H9 (cell line): ENCODE results near the gene TMEM234. TPM values are rescaled to one million over a fixed set of nuclear protein-coding genes. Genes with fewer than 3 reads are reported as not detected.

ENCODE experiments used
- DNase-seq: peaks from one replicate; pipeline ENCODE4 v3.0.0-alpha.2; 2017
- H2AFZ ChIP-seq: one replicate; pipeline ENCODE4 v1.6.1; 2013; ENCODE audit warnings: mild to moderate bottlenecking, low read length, control low read depth, moderate library complexity
- H2AK5ac ChIP-seq: 2 replicates; pipeline ENCODE4 v1.6.1; 2013; ENCODE audit warnings: low read length, control low read depth, mixed read lengths; ENCODE audit not compliant: insufficient read length
- H2BK120ac ChIP-seq: one replicate; pipeline ENCODE4 v1.6.1; 2013; ENCODE audit warnings: low read depth, mild to moderate bottlenecking, low read length, control low read depth, inconsistent platforms; ENCODE audit not compliant: poor library complexity, severe bottlenecking
- H2BK12ac ChIP-seq: 2 replicates; pipeline ENCODE4 v1.6.1; 2013; ENCODE audit warnings: low read length, control low read depth, mixed read lengths, low read depth; ENCODE audit not compliant: insufficient read length
- H2BK15ac ChIP-seq: 2 replicates; pipeline ENCODE4 v1.6.1; 2013; ENCODE audit warnings: low read depth, low read length, control low read depth
- H2BK20ac ChIP-seq: one replicate; pipeline ENCODE4 v1.6.1; 2013; ENCODE audit warnings: low read depth, mild to moderate bottlenecking, low read length, control low read depth, inconsistent platforms; ENCODE audit not compliant: poor library complexity, severe bottlenecking
- H2BK5ac ChIP-seq: 2 replicates; pipeline ENCODE4 v1.6.1; 2013; ENCODE audit warnings: low read length, control low read depth, mixed read lengths; ENCODE audit not compliant: insufficient read length
- H3K14ac ChIP-seq: 2 replicates; pipeline ENCODE4 v1.6.1; 2013; ENCODE audit warnings: low read length, control low read depth; ENCODE audit not compliant: insufficient read depth
- H3K18ac ChIP-seq: 2 replicates; pipeline ENCODE4 v1.6.1; 2013; ENCODE audit warnings: low read depth, mild to moderate bottlenecking, mixed read lengths, low read length, control low read depth; ENCODE audit not compliant: insufficient read length
- H3K23ac ChIP-seq: 2 replicates; pipeline ENCODE4 v1.6.1; 2013; ENCODE audit warnings: low read length, control low read depth, mixed read lengths, low read depth; ENCODE audit not compliant: insufficient read length
- H3K23me2 ChIP-seq: 2 replicates; pipeline ENCODE4 v1.6.1; 2013; ENCODE audit warnings: low read depth, mild to moderate bottlenecking, mixed read lengths, low read length, control low read depth; ENCODE audit not compliant: insufficient read length, poor library complexity, severe bottlenecking
- H3K27ac ChIP-seq: 2 replicates; pipeline ENCODE4 v1.5.1; 2013; ENCODE audit warnings: low read length, control low read depth, mixed read lengths, low read depth; ENCODE audit not compliant: insufficient read length
- H3K27me3 ChIP-seq: 2 replicates; pipeline ENCODE4 v1.6.1; 2013; ENCODE audit warnings: low read length, control low read depth, inconsistent platforms; ENCODE audit not compliant: insufficient read depth
- H3K4ac ChIP-seq: 2 replicates; pipeline ENCODE4 v1.6.1; 2013; ENCODE audit warnings: low read depth, mild to moderate bottlenecking, control low read depth, inconsistent platforms, low read length, moderate library complexity
- H3K4me1 ChIP-seq: 2 replicates; pipeline ENCODE4 v1.6.1; 2013; ENCODE audit warnings: low read length, control low read depth, inconsistent platforms; ENCODE audit not compliant: insufficient read depth
- H3K4me2 ChIP-seq: 2 replicates; pipeline ENCODE4 v1.6.1; 2013; ENCODE audit warnings: low read length, control low read depth, mixed read lengths; ENCODE audit not compliant: insufficient read length, insufficient read depth
- H3K56ac ChIP-seq: 2 replicates; pipeline ENCODE4 v1.6.1; 2013; ENCODE audit warnings: low read depth, mild to moderate bottlenecking, mixed read lengths, low read length, control low read depth; ENCODE audit not compliant: insufficient read length
- H3K79me1 ChIP-seq: 2 replicates; pipeline ENCODE4 v1.6.1; 2013; ENCODE audit warnings: low read depth, mild to moderate bottlenecking, moderate library complexity, low read length, control low read depth, inconsistent platforms; ENCODE audit not compliant: insufficient read depth, poor library complexity, severe bottlenecking
- H3K79me2 ChIP-seq: 2 replicates; pipeline ENCODE4 v1.6.1; 2013; ENCODE audit warnings: low read length, control low read depth, inconsistent platforms; ENCODE audit not compliant: insufficient read depth
- H3K9ac ChIP-seq: 2 replicates; pipeline ENCODE4 v1.6.1; 2013; ENCODE audit warnings: low read length, control low read depth, mixed read lengths; ENCODE audit not compliant: insufficient read length; ENCODE audit errors: extremely low read depth
- H3K9me3 ChIP-seq: one replicate; pipeline ENCODE4 v1.6.1; 2013; ENCODE audit warnings: low read depth, low read length, inconsistent platforms; ENCODE audit not compliant: control insufficient read depth
- H3T11ph ChIP-seq: one replicate; pipeline ENCODE4 v1.6.1; 2013; ENCODE audit warnings: mild to moderate bottlenecking, low read length, control low read depth, inconsistent platforms
- H4K20me1 ChIP-seq: one replicate; pipeline ENCODE4 v1.6.1; 2013; ENCODE audit not compliant: control insufficient read depth, insufficient read length, insufficient read depth
- H4K5ac ChIP-seq: 2 replicates; pipeline ENCODE4 v1.6.1; 2013; ENCODE audit warnings: low read depth, mild to moderate bottlenecking, mixed read lengths, low read length, control low read depth; ENCODE audit not compliant: insufficient read length
- H4K8ac ChIP-seq: replicated peaks from 2 replicates; pipeline ENCODE4 v1.6.1; 2013; ENCODE audit warnings: low read length, control low read depth, mixed read lengths, low read depth; ENCODE audit not compliant: insufficient read length
- H4K91ac ChIP-seq: 2 replicates; pipeline ENCODE4 v1.6.1; 2013; ENCODE audit warnings: low read depth, mild to moderate bottlenecking, moderate library complexity, mixed read lengths, low read length, control low read depth; ENCODE audit not compliant: insufficient read length
- H3K27ac Mint-ChIP-seq, 3 experiments: 2 replicates in 2 of 3; 3 replicates in 1 of 3; pipeline ENCODE4 v1.8.0; 2020 to 2021; ENCODE audit warnings: mixed read lengths in 3 of 3, mild to moderate bottlenecking in 1 of 3, moderate library complexity in 1 of 3
- H3K27me3 Mint-ChIP-seq: 2 replicates; pipeline ENCODE4 v1.8.0; 2021; ENCODE audit warnings: low read depth, mild to moderate bottlenecking, moderate library complexity, mixed read lengths
- H3K36me3 Mint-ChIP-seq, 3 experiments: 2 replicates in 2 of 3; 3 replicates in 1 of 3; pipeline ENCODE4 v1.8.0; 2020 to 2021; ENCODE audit warnings: low read depth in 3 of 3, mixed read lengths in 3 of 3; ENCODE audit not compliant: insufficient read depth in 1 of 3
- H3K4me1 Mint-ChIP-seq, 2 experiments: 2 replicates each; pipeline ENCODE4 v1.8.0; 2020; ENCODE audit warnings: mixed read lengths in 2 of 2
- H3K4me3 Mint-ChIP-seq, 2 experiments: 2 replicates in 1 of 2; 3 replicates in 1 of 2; pipeline ENCODE4 v1.8.0; 2020 to 2021; ENCODE audit warnings: mild to moderate bottlenecking in 2 of 2, mixed read lengths in 2 of 2, moderate library complexity in 1 of 2
- H3K9me3 Mint-ChIP-seq, 2 experiments: 2 replicates in 1 of 2; 3 replicates in 1 of 2; pipeline ENCODE4 v1.8.0; 2020; ENCODE audit warnings: mild to moderate bottlenecking in 2 of 2, mixed read lengths in 2 of 2, moderate library complexity in 1 of 2
- CTCF ChIP-seq: fragments of 200-600 bp; sonication (generic); conservative IDR thresholded peaks from 3 replicates; pipeline ENCODE4 v1.8.0; 2021; ENCODE audit warnings: antibody characterized with exemption, mild to moderate bottlenecking
- WGBS: extraction: QIAGEN DNeasy Blood & Tissue Kit; methylation state at CpG from one replicate; pipeline ENCODE4 v1.1.7; 2013; ENCODE audit warnings: missing lambda C conversion rate, low lambda C conversion rate, mixed read lengths; ENCODE audit not compliant: insufficient read length; ENCODE audit errors: extremely low coverage; 5-methylcytosine and 5-hydroxymethylcytosine counted together
- total RNA-seq: library from RNA; stranded (reverse); gene quantifications from 2 replicates; pipeline ENCODE4 v1.2.1, GENCODE V29; 2021

Gene TMEM234
- total RNA-seq, 1 experiment from 2014 or later = 19.7 TPM

- H2BK120ac ChIP-seq = no peak overlapping the region
- Mint-ChIP-seq H3K9me3 (no peaks in the 10 kb centered on the region), H3K27ac (peak overlapping the region; percentile 94 to 97 (median 95)), H3K4me3 (peak overlapping the region in 1 of 2 experiments; percentile 29; a peak in 1 of 5 replicates), H3K4me1 (peaks cover 6% of the 10 kb centered on the region in 2 experiments), H3K36me3 (peaks cover 63 to 86% (median 85%) of the 10 kb centered on the region in 3 experiments), H3K27me3 (no peaks in the 10 kb centered on the region)
- H3K79me1 ChIP-seq = peaks cover 8% of the 10 kb centered on the region
- DNase-seq = no peak
- H3K27ac ChIP-seq = no peak overlapping the region
- no peak overlapping the region for H2BK12ac ChIP-seq
- no peak overlapping the region for H4K91ac ChIP-seq
- H3K9me3 ChIP-seq = no peaks in the 10 kb centered on the region
- no CpG with 5 or more reads among the region's 2 CpGs for WGBS
- no peaks in the 10 kb centered on the region for H3K27me3 ChIP-seq
- no peak overlapping the region for H3K4ac ChIP-seq
- TF ChIP-seq CTCF = no peak
- H3K23ac ChIP-seq = no peak overlapping the region
- no peak overlapping the region for H3K4me2 ChIP-seq
- H3K56ac ChIP-seq = no peak overlapping the region
- no peak overlapping the region for H2BK15ac ChIP-seq
- H2AK5ac ChIP-seq = no peak overlapping the region
- no peak overlapping the region for H2AFZ ChIP-seq
- H2BK20ac ChIP-seq = no peak overlapping the region
- H2BK5ac ChIP-seq = no peak overlapping the region
- no peak overlapping the region for H4K5ac ChIP-seq
- no peak overlapping the region for H3K9ac ChIP-seq
- no peak overlapping the region for H3T11ph ChIP-seq
- no peaks in the 10 kb centered on the region for H3K23me2 ChIP-seq
- H3K79me2 ChIP-seq = peaks cover under 1% of the 10 kb centered on the region; the same call in 1 of the 2 replicates
- H3K18ac ChIP-seq = no peak overlapping the region
- H4K8ac ChIP-seq = no peak overlapping the region
- H3K4me1 ChIP-seq = no peaks in the 10 kb centered on the region
- H3K14ac ChIP-seq = no peak overlapping the region
- H4K20me1 ChIP-seq = no peaks in the 10 kb centered on the region
Measured at GRCh38 chr1:32186077-32186476, 36.1 kb downstream of the TMEM234 start.
